NCI-H82 (cell line): Measurements from ENCODE around the gene DNAJB11.
"Not testable (repeated sequence)": the region's sequence is repeated elsewhere in the genome, so short reads cannot be mapped to it uniquely, and the experiment has no call there.

ENCODE experiments used
- DNase-seq: peaks from one replicate; lab custom pipeline; 2025; lab: John Stamatoyannopoulos, UW

The DNAJB11 gene

DNA sequence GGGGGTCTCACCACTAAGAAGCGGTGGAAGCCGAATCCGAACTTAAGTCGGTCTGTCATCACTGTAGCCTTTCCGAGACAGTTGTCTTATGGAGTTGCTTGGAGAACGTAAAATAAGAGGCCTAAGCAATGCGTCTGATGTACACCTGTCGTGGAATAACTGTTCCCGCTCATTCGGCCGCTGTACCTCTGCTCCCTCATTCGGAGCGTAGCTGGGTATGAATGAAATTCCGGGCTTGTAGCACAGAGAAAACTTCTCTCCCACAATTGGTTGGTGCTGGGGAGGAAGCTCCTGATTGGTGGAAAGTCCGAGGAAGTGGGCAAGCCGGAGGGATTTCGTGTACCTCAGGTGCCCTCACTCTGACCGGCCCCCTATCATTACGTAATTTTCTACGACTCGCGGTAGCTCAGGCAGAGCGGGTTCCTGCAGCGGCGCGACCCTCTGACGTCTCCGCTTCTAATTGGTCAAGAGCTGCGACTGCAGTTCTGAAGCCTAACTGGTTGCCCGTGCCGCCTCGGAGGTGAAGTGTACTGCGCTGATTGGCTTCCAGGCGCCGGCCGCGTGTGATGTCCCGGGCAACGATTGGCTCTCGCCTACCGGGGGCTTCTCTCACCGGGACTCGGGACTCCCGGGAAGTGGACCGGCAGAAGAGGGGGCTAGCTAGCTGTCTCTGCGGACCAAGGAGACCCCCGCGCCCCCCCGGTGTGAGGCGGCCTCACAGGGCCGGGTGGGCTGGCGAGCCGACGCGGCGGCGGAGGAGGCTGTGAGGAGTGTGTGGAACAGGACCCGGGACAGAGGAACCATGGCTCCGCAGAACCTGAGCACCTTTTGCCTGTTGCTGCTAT is at the start of gene DNAJB11:
Gene DNAJB11 (plus strand): TSS at position 625 of the 845 bp plus-strand sequence. CDS start 178 bp downstream, at position 803.
- DNase-seq, result peak; percentile 100

DNA sequence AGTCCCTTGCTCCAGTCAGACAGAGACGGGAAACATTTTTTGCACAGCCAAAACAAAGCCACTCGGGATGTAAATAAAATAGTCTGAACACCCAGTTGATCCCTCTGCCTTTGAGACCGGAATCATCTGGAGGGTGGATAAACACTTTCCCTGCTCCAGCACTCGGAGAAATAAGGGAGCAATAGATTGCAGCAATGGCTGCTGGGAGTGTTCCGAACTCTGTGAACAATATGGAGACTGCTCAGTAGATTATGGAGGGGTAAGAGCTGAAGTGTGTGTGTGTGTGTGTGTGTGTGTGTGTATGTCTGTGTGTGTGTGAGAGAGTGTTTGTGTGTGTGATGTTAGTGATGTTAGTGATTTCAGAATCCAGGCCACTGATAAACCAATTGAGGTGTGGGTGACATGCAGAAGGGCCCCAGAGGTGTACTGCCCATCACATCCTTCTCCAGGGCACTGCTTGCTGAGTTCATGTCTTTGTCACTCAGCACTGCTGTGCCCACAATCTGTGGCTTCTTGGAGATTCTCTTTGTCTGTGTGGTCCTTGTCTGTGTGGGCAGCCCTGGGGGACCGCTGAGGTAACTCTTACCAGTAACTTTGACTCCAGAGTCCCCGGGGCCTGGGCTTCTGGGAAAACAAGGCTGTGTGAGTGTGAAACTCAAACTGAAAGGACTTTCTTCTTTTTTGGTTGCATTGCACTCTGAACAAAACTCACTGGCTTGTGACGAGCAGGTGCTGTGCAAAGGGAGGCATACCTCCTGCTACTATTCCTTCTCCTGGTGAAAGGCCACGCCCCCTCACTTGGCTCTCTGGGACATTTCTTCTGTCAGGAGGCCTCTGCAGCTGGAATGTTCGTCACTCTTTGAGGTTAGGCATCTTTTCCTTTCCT is 49.3 kb upstream of the DNAJB11 start:
- DNase-seq, result no peak

- no peak for DNase-seq
Observed at GRCh38 chr3:186523022-186523421, 47.5 kb upstream of the DNAJB11 start.

GRCh38 chr3:186523434-186523833 is 47.1 kb upstream of the DNAJB11 start:
- no peak for DNase-seq

DNA sequence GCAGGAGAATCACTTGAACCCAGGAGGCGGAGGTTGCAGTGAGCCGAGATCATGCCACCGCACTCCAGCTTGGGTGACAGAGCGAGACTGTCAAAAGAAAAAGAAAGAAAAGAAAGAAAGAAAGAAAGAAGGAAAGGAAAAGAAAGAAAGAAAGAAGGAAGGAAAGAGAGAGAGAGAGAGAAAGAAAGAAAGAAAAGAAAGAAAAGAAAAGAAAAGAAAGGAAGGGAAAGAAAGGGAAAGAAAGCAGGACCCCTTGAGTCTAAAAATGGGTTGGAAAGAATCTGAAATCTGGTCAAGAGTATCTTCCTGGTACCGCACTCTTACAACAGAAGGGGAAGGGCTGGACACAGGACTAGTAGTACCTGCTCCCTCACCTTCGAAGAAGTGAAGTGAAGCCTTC is 45.9 kb upstream of the DNAJB11 start:
- no peak for DNase-seq

DNA sequence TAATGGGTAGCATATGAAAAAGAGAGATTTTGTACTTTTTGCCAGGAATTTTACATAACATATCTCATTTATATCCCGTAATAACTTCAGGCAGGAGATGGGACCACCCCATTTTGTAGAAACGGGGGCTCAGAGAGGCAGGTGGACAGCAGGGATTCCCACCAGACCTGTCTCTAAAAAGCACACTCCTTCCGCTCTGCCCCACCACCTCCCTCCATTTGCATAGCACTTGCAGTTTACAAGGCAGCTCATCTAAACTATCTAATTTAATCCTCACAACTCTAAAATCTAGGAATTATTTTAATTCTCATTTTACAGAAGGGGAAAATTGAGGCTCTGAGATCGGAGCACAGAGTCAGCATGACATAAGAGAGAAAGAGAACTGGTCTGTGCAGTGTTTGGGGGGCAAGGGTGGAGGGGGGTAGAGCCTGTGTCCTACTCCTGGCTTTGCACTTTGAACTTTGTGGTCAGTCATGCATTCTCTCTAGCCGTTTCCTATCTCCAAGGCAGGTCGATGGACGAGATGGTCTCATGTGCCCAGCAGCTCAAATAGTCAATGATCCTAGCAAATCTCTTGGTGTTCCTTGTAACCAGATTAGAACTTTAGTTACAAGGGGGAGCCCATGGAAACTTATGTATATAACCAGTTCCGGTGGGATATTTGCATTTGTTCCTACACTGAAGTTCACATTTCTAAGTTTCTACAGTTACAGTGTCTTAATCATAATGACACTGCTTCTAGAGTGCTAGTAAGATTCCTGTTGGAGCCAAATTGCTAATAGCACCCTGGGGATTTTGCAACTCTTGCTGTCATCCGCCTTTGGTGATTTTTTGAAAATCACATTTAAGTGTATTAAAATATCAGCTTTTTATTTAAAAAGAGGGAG is 44.9 kb upstream of the DNAJB11 start:
- DNase-seq, result no peak

GRCh38 chr3:186526256-186526606 is 44.3 kb upstream of the DNAJB11 start:
- no peak for DNase-seq

GRCh38 chr3:186529201-186529999 is 41.1 kb upstream of the DNAJB11 start:
- peak; percentile 70 for DNase-seq

- no peak for DNase-seq
Observed at GRCh38 chr3:186530415-186530814, 40.1 kb upstream of the DNAJB11 start.

DNA sequence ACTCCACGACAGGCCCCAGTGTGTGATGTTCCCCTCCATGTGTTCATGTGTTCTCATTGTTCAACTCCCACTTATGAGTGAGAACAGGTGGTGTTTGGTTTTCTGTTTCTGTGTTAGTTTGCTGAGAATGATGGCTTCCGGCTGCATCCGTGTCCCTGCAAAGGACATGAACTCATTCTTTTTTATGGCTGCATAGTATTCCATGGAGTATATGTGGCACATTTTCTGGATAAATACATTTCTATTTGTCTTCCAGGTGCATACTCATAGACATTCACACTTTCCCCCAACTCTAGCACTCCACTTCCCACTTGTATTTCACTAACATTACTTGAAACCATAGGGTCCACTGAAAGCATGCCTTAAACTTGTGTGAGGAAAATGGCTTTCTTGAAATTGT is 38.8 kb upstream of the DNAJB11 start:
- DNase-seq, result not testable (repeated sequence)

DNA sequence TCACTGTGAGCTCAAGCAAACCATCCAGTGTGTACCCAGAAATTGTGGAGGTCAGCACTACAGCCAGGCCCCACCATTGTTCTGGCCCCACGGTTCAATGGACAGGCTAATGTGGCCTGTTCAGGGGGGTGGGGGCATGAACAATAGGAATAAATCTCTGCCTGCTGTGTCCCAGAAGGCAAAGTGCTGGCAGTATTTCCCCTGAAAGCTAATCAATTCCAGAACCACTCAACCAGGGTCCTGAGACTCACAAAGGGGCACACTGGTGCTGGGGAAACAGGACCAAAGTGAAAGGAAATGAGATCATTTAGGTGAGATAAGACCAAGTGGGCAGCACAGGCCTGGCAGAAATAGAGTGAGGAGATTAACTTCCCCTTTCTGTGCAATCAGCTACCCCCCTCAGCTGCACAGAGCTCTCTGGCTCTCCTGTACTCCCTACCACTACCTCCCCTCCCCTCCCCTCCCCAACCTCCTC is 37.9 kb upstream of the DNAJB11 start:
- DNase-seq, result no peak

GRCh38 chr3:186534113-186534669 is 36.3 kb upstream of the DNAJB11 start:
- no peak for DNase-seq

GRCh38 chr3:186536883-186537844 is 33.4 kb upstream of the DNAJB11 start:
- DNase-seq, result no peak

- no peak for DNase-seq
Observed at GRCh38 chr3:186538779-186539178, 31.7 kb upstream of the DNAJB11 start.

DNA sequence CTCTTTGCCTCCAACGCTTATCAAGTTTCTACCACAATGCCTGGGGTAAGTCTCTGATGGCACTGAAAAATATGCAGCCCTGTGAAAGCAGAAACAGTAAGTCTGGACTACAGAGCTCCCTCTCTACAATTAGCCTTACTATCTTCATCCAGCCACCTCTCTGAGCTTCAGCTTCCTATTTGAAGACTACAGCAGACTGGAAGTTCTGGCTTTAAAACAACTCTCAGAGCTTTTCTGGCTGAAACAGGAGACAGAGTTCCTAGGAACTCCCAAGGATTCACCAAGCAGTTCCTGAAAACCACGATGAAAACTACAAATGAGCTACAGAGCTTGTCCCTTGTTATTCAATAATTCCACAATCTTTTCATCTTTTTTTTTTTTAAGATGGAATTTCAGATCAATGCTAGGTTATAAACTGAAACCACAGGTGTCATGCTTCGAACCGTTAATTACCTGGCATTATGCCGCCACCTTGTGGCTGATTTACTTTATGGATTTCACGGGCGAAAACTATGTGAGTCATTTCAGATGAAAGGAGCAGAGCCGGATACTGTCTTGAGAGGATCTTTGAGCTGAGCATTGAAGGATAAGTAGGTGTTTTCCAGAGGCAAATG is 30.2 kb upstream of the DNAJB11 start:
- DNase-seq, result peak; percentile 87

GRCh38 chr3:186540835-186541226 is 29.7 kb upstream of the DNAJB11 start:
- no peak for DNase-seq

GRCh38 chr3:186544281-186544680 is 26.2 kb upstream of the DNAJB11 start, which contains the start of gene CRYGS:
Gene CRYGS, minus strand, starts transcription at chr3:186544380. Its CDS starts 54 bp downstream, at chr3:186544326.
- no peak for DNase-seq

GRCh38 chr3:186549497-186549896 is 21.0 kb upstream of the DNAJB11 start:
- DNase-seq, result no peak

DNA sequence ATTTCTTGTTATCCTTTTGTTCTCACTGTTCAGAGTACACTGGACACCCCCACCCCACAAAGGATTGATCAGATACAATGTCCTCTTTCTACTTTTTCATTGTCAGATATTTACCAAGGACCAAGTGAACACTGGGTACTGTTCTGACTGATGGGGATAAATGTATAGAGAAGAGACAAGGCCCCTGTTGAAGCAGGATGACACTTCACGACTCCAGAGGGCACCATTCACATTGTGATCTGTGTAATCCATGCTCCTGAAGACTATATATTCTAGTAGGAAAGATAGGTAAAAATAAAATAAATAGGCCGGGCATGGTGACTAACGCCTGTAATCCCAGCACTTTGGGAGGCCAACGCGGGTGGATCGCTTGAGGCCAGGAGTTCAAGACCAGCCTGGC is 19.1 kb upstream of the DNAJB11 start:
- DNase-seq, result peak; percentile 26
